Upper lobe of right lung (tissue), 1 donor: ENCODE measurements around the gene PLPP7. TPM values are rescaled to one million over a fixed set of nuclear protein-coding genes. Genes with fewer than 3 reads are reported as not detected.

Experiments used
- ATAC-seq: fragments of 200-7000 bp; cut with Tn5 transposase; one replicate; pipeline ENCODE4 v1.9.1; 2020; ENCODE audit warnings: mild to moderate bottlenecking, moderate library complexity
- DNase-seq: peaks from one replicate; pipeline ENCODE4 v3.0.0-alpha.2; 2020
- H3K27ac ChIP-seq: fragments of 200-600 bp; one replicate; pipeline ENCODE4 v1.8.0; 2022
- H3K27me3 ChIP-seq: fragments of 200-600 bp; one replicate; pipeline ENCODE4 v1.8.0; 2022; ENCODE audit warnings: mild to moderate bottlenecking
- H3K36me3 ChIP-seq: fragments of 200-600 bp; one replicate; pipeline ENCODE4 v1.8.0; 2022
- H3K4me1 ChIP-seq: fragments of 200-600 bp; one replicate; pipeline ENCODE4 v1.8.0; 2022
- H3K4me3 ChIP-seq: fragments of 200-600 bp; one replicate; pipeline ENCODE4 v1.8.0; 2022; ENCODE audit warnings: mild to moderate bottlenecking
- H3K9me3 ChIP-seq: fragments of 200-600 bp; one replicate; pipeline ENCODE4 v1.8.0; 2022
- CTCF ChIP-seq: fragments of 200-600 bp; IDR thresholded peaks from one replicate; pipeline ENCODE4 v1.8.0; 2022; ENCODE audit warnings: antibody characterized with exemption
- intact Hi-C: fragments of 100-400 bp; cut with DNase I; formaldehyde crosslinking; loops from one replicate; pipeline ENCODE4 v1.11.0; 2022
- total RNA-seq: library from RNA; stranded (reverse); fragmentation: NEBNext Ultra II Directional; extraction: Animal tissue kit (Norgen Biotek cat#: 25700); gene quantifications from one replicate; pipeline ENCODE4 v1.2.1, GENCODE V29; 2021
- donor health status: DM: no; HTN: yes; CAD: no; lungs with severe emphysema.

Gene PLPP7
- total RNA-seq, 1 donor from 2014 or later, result 1.5 TPM

DNA sequence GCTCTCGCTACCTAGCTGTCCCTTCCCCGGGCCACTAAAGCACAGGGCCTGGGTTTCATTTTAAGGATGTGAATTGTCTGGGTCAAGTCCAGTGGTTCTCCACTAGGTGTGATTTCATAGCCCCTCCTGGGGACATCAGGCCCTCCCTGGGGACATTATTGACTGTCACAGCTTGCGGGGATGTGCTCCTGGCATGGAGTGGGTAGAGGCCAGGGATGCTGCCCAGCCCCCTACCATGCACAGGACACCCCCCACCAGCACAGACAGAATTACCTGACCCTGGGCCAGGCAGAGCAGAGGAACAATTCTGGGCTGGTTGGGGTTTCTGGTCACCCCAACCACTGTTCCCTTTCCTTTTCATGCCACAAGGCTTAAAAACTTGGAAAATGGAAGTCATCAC, 17.3 kb upstream of the PLPP7 start:
- no peaks in the 10 kb centered on the region for H3K36me3 ChIP-seq
- DNase-seq, result no peak
- ATAC-seq, result no peak
- no peaks in the 10 kb centered on the region for H3K27me3 ChIP-seq
- TF ChIP-seq CTCF, result no peak
- H3K27ac ChIP-seq, result peak overlapping the region; percentile 84
- intact Hi-C loops, result no loop called here
- no peaks in the 10 kb centered on the region for H3K9me3 ChIP-seq
- H3K4me3 ChIP-seq, result peak overlapping the region; percentile 67
- H3K4me1 ChIP-seq, result peaks cover 32% of the 10 kb centered on the region

GRCh38 chr9:131273146-131273855, 16.2 kb upstream of the PLPP7 start:
- ATAC-seq, result peak; percentile 2
- H3K4me1 ChIP-seq, result peaks cover 29% of the 10 kb centered on the region
- intact Hi-C loops, result no loop called here
- peak overlapping the region; percentile 84 for H3K27ac ChIP-seq
- H3K36me3 ChIP-seq, result no peaks in the 10 kb centered on the region
- H3K4me3 ChIP-seq, result peak overlapping the region; percentile 67
- H3K27me3 ChIP-seq, result no peaks in the 10 kb centered on the region
- TF ChIP-seq CTCF, result peak; percentile 5
- no peak for DNase-seq
- H3K9me3 ChIP-seq, result no peaks in the 10 kb centered on the region

- ATAC-seq (peak; percentile 38), DNase-seq (no peak)
- peak overlapping the region; percentile 84 for H3K27ac ChIP-seq
- intact Hi-C loops, result no loop called here
- no peaks in the 10 kb centered on the region for H3K9me3 ChIP-seq
- peak overlapping the region; percentile 67 for H3K4me3 ChIP-seq
- peaks cover 28% of the 10 kb centered on the region for H3K4me1 ChIP-seq
- H3K36me3 ChIP-seq, result no peaks in the 10 kb centered on the region
- TF ChIP-seq CTCF, result no peak
- no peaks in the 10 kb centered on the region for H3K27me3 ChIP-seq
Measured at GRCh38 chr9:131273856-131274673, 15.5 kb upstream of the PLPP7 start.

DNA sequence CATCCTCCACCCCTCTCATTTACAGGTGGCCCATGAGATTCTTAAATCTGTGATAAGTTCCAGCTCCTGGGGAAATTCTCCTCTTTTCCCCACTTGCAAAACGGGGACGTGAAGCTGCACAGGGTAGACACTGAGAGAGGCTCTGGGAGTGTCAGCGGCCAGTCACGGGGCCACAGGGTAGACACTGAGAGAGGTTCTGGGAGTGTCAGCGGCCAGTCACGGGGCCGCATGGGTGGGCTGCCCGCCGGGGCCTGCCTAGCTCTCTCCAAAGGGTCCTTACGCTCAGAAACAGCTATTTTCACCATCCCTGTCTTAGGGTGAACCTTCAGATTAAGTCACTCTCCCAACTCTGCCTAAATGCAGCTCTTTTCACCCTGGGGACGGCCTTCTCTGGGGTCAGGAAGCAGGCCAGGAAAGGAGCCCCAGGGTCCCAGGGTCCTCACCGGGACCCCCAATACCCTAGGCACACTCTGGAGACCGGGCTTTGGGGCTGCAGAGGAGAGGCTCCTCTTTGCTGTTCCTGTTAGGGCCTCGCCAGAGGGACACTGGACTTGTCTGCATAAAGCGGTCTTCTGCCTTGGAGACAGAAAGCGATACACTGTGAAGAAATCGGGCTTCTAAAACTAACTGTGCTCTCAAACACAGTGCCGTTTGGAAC, 14.7 kb upstream of the PLPP7 start:
- no peak for TF ChIP-seq CTCF
- H3K9me3 ChIP-seq, result no peaks in the 10 kb centered on the region
- intact Hi-C loops, result no loop called here
- H3K4me3 ChIP-seq, result peak overlapping the region; percentile 67
- peak overlapping the region; percentile 84 for H3K27ac ChIP-seq
- H3K36me3 ChIP-seq, result no peaks in the 10 kb centered on the region
- DNase-seq (peak; percentile 81), ATAC-seq (peak; percentile 56)
- H3K4me1 ChIP-seq, result peaks cover 22% of the 10 kb centered on the region
- H3K27me3 ChIP-seq, result no peaks in the 10 kb centered on the region

- Histone ChIP-seq H3K4me1 (peaks cover 22% of the 10 kb centered on the region), H3K27me3 (no peaks in the 10 kb centered on the region), H3K36me3 (no peaks in the 10 kb centered on the region), H3K27ac (peak overlapping the region; percentile 84), H3K4me3 (peak overlapping the region; percentile 67), H3K9me3 (no peaks in the 10 kb centered on the region)
- no peak for DNase-seq
- ATAC-seq, result peak; percentile 36
- peak; percentile 33 for TF ChIP-seq CTCF
- intact Hi-C loops, result no loop called here
Measured at GRCh38 chr9:131275332-131276093, 14.0 kb upstream of the PLPP7 start.
